ENCODE measurements around the gene CFAP70. TPM values are rescaled to one million over a fixed set of nuclear protein-coding genes. Genes with fewer than 3 reads are reported as not detected.
"Not testable (repeated sequence)": the region's sequence is repeated elsewhere in the genome, so short reads cannot be mapped to it uniquely, and the experiment has no call there.

Gene CFAP70
- polyA plus RNA-seq, 1 donor from 2014 or later, result 5.8 TPM

GRCh38 chr10:73338801-73339368 lies 19.8 kb downstream of the CFAP70 start:
- Histone ChIP-seq H2AFZ (ENCODE audit: low read depth, low read length) (no peak overlapping the region), H4K20me1 (ENCODE audit: insufficient read depth) (no peaks in the 10 kb centered on the region), H3K27ac (ENCODE audit: low read length) (no peak overlapping the region), H3K4me2 (ENCODE audit: low read length) (no peak overlapping the region), H3K9ac (ENCODE audit: low read length) (no peak overlapping the region), H3K79me2 (replicated peaks; ENCODE audit: insufficient read depth, low read length) (no peaks in the 10 kb centered on the region), H3K36me3 (ENCODE audit: insufficient read depth, low read length) (no peaks in the 10 kb centered on the region), H3K27me3 (ENCODE audit: insufficient read depth, low read depth, low read length) (no peaks in the 10 kb centered on the region), H3K9me2 (ENCODE audit: insufficient read depth, low read length) (no peaks in the 10 kb centered on the region), H3F3A (ENCODE audit: insufficient read depth, low read length, poor library complexity, severe bottlenecking) (no peaks in the 10 kb centered on the region), H3K9me3 (ENCODE audit: low read length) (no peaks in the 10 kb centered on the region), H3K4me3 (ENCODE audit: low read length) (no peak overlapping the region)
- TF ChIP-seq POLR2AphosphoS5 (IDR thresholded peaks at IDR 0.05) (no peak), EP300 (conservative IDR thresholded peaks at IDR 0.05; ENCODE audit: poor library complexity, severe bottlenecking) (no peak), RAD21 (conservative IDR thresholded peaks at IDR 0.05) (no peak), EZH2 (IDR thresholded peaks at IDR 0.05; ENCODE audit: borderline replicate concordance, insufficient read depth, low read length, poor library complexity, severe bottlenecking) (no peak)
- TF ChIP-seq, protein P1, sequence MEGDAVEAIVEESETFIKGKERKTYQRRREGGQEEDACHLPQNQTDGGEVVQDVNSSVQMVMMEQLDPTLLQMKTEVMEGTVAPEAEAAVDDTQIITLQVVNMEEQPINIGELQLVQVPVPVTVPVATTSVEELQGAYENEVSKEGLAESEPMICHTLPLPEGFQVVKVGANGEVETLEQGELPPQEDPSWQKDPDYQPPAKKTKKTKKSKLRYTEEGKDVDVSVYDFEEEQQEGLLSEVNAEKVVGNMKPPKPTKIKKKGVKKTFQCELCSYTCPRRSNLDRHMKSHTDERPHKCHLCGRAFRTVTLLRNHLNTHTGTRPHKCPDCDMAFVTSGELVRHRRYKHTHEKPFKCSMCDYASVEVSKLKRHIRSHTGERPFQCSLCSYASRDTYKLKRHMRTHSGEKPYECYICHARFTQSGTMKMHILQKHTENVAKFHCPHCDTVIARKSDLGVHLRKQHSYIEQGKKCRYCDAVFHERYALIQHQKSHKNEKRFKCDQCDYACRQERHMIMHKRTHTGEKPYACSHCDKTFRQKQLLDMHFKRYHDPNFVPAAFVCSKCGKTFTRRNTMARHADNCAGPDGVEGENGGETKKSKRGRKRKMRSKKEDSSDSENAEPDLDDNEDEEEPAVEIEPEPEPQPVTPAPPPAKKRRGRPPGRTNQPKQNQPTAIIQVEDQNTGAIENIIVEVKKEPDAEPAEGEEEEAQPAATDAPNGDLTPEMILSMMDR (IDR thresholded peaks at IDR 0.05; ENCODE audit: poor library complexity, severe bottlenecking), result no peak

DNA sequence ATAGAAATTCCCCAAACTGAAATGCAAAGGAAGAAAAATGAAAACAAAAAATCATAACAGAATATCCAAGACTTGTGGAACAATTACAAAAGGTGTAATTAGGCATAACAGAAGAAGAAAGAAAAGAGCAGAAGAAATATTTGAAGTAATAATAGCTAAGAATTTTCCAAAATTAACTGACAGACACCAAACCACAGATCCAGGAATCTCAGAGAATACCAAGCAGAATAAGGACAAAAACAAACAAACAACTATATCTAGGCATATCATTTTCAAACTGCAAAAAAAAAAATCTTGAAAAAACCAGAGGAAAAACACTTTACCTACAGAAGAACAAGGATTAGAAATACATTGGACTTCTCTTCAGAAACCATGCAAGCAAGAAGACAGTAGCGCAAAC lies 25.5 kb downstream of the CFAP70 start:
- no peak for TF ChIP-seq EP300 (conservative IDR thresholded peaks at IDR 0.05; ENCODE audit: poor library complexity, severe bottlenecking)
- TF ChIP-seq MXI1 (conservative IDR thresholded peaks at IDR 0.05; ENCODE audit: poor library complexity, severe bottlenecking), result no peak
- no peak overlapping the region for H3K9ac ChIP-seq (ENCODE audit: low read length)
- H4K20me1 ChIP-seq (ENCODE audit: insufficient read depth), result no peaks in the 10 kb centered on the region
- H3K4me3 ChIP-seq (ENCODE audit: low read length), result no peak overlapping the region
- no peak overlapping the region for H3K27ac ChIP-seq (ENCODE audit: low read length)
- no peaks in the 10 kb centered on the region for H3K9me3 ChIP-seq (ENCODE audit: low read length)
- no peaks in the 10 kb centered on the region for H3K36me3 ChIP-seq (ENCODE audit: insufficient read depth, low read length)
- H3K27me3 ChIP-seq (ENCODE audit: insufficient read depth, low read depth, low read length), result no peaks in the 10 kb centered on the region
- H2AFZ ChIP-seq (ENCODE audit: low read depth, low read length), result no peak overlapping the region
- no peak overlapping the region for H3K4me2 ChIP-seq (ENCODE audit: low read length)
- no peaks in the 10 kb centered on the region for H3K9me2 ChIP-seq (ENCODE audit: insufficient read depth, low read length)
- H3F3A ChIP-seq (ENCODE audit: insufficient read depth, low read length, poor library complexity, severe bottlenecking), result no peaks in the 10 kb centered on the region
- no peaks in the 10 kb centered on the region for H3K79me2 ChIP-seq (replicated peaks; ENCODE audit: insufficient read depth, low read length)

- H3K27ac ChIP-seq (ENCODE audit: low read length), result no peak overlapping the region
- H3K36me3 ChIP-seq (ENCODE audit: insufficient read depth, low read length), result no peaks in the 10 kb centered on the region
- H3K9me3 ChIP-seq (ENCODE audit: low read length), result no peaks in the 10 kb centered on the region
- no peaks in the 10 kb centered on the region for H3F3A ChIP-seq (ENCODE audit: insufficient read depth, low read length, poor library complexity, severe bottlenecking)
- H4K20me1 ChIP-seq (ENCODE audit: insufficient read depth), result no peaks in the 10 kb centered on the region
- H3K9ac ChIP-seq (ENCODE audit: low read length), result no peak overlapping the region
- no peaks in the 10 kb centered on the region for H3K9me2 ChIP-seq (ENCODE audit: insufficient read depth, low read length)
- no peaks in the 10 kb centered on the region for H3K79me2 ChIP-seq (replicated peaks; ENCODE audit: insufficient read depth, low read length)
- TF ChIP-seq RAD21 (conservative IDR thresholded peaks at IDR 0.05) (no peak), SMC3 (conservative IDR thresholded peaks at IDR 0.05; ENCODE audit: poor library complexity) (no peak), POLR2AphosphoS5 (IDR thresholded peaks at IDR 0.05) (no peak), EP300 (conservative IDR thresholded peaks at IDR 0.05; ENCODE audit: poor library complexity, severe bottlenecking) (no peak), MXI1 (conservative IDR thresholded peaks at IDR 0.05; ENCODE audit: poor library complexity, severe bottlenecking) (no peak), TAF1 (IDR thresholded peaks at IDR 0.05; ENCODE audit: low read depth) (no peak), EZH2 (IDR thresholded peaks at IDR 0.05; ENCODE audit: borderline replicate concordance, insufficient read depth, low read length, poor library complexity, severe bottlenecking) (no peak)
- TF ChIP-seq, protein P1 (IDR thresholded peaks at IDR 0.05; ENCODE audit: poor library complexity, severe bottlenecking), result no peak
- H3K27me3 ChIP-seq (ENCODE audit: insufficient read depth, low read depth, low read length), result no peaks in the 10 kb centered on the region
- H3K4me2 ChIP-seq (ENCODE audit: low read length), result no peak overlapping the region
- H3K4me3 ChIP-seq (ENCODE audit: low read length), result no peak overlapping the region
- no peak overlapping the region for H2AFZ ChIP-seq (ENCODE audit: low read depth, low read length)
Observed at GRCh38 chr10:73332379-73332778, 26.3 kb downstream of the CFAP70 start.

- H3K79me2 ChIP-seq (replicated peaks; ENCODE audit: insufficient read depth, low read length); H4K20me1 ChIP-seq (ENCODE audit: insufficient read depth); H3K4me3 ChIP-seq (ENCODE audit: low read length); H2AFZ ChIP-seq (ENCODE audit: low read depth, low read length); H3F3A ChIP-seq (ENCODE audit: insufficient read depth, low read length, poor library complexity, severe bottlenecking); H3K27ac ChIP-seq (ENCODE audit: low read length); H3K9ac ChIP-seq (ENCODE audit: low read length); H3K27me3 ChIP-seq (ENCODE audit: insufficient read depth, low read depth, low read length); H3K36me3 ChIP-seq (ENCODE audit: insufficient read depth, low read length); H3K9me3 ChIP-seq (ENCODE audit: low read length); H3K4me2 ChIP-seq (ENCODE audit: low read length); H3K9me2 ChIP-seq (ENCODE audit: insufficient read depth, low read length): not testable (repeated sequence)
Observed at GRCh38 chr10:73328523-73328922, 30.1 kb downstream of the CFAP70 start.

- not testable (repeated sequence) for H2AFZ ChIP-seq (ENCODE audit: low read depth, low read length); H3K79me2 ChIP-seq (replicated peaks; ENCODE audit: insufficient read depth, low read length); H3K27me3 ChIP-seq (ENCODE audit: insufficient read depth, low read depth, low read length); H3F3A ChIP-seq (ENCODE audit: insufficient read depth, low read length, poor library complexity, severe bottlenecking); H3K36me3 ChIP-seq (ENCODE audit: insufficient read depth, low read length); H3K9me3 ChIP-seq (ENCODE audit: low read length); H3K9me2 ChIP-seq (ENCODE audit: insufficient read depth, low read length); H3K4me2 ChIP-seq (ENCODE audit: low read length); H4K20me1 ChIP-seq (ENCODE audit: insufficient read depth); H3K27ac ChIP-seq (ENCODE audit: low read length); H3K4me3 ChIP-seq (ENCODE audit: low read length); H3K9ac ChIP-seq (ENCODE audit: low read length)
Observed at GRCh38 chr10:73325290-73325689, 33.4 kb downstream of the CFAP70 start.

All from neural cell (in vitro differentiated cells).